IMR-90 (cell line): ENCODE results near the gene CAPN10. TPM values are rescaled to one million over a fixed set of nuclear protein-coding genes. Genes with fewer than 3 reads are reported as not detected.

Source experiments
- ATAC-seq: fragments of 200-7000 bp; cut with Tn5 transposase; 2 replicates; pipeline ENCODE4 v1.9.1; 2020; ENCODE audit warnings: low read depth, mild to moderate bottlenecking, moderate library complexity
- Bru-seq: library from RNA; stranded (reverse); fragments of 400-500 nt; gene quantifications from one replicate; lab custom pipeline; 2021; lab: Mats Ljungman, UMichigan
- BruChase-seq, 2 experiments: library from RNA; stranded (reverse); fragments of 400-500 nt; gene quantifications; one replicate each; lab custom pipeline; 2021; lab: Mats Ljungman, UMichigan
- BruUV-seq: library from RNA; stranded (reverse); fragments of 400-500 nt; replicated peaks from 2 replicates; lab custom pipeline; 2021; lab: Mats Ljungman, UMichigan
- CTCF ChIA-PET: fragments of 300-600 bp; formaldehyde crosslinking; extraction: SDS; loops from one replicate; lab custom pipeline; 2021; ENCODE audit warnings: antibody characterized with exemption; lab: Yijun Ruan, JAX
- POLR2A ChIA-PET: fragments of 300-600 bp; sonication (Branson Sonifier 250); formaldehyde crosslinking; loops from one replicate; lab custom pipeline; 2022; ENCODE audit warnings: antibody characterized with exemption; ENCODE audit not compliant: unreplicated experiment; lab: Charles Lee
- DNase-seq: peaks from one replicate; pipeline ENCODE4 v3.0.0; 2013
- H2AFZ ChIP-seq: replicated peaks from 2 replicates; pipeline ENCODE3; 2013; ENCODE audit warnings: low read length, mild to moderate bottlenecking; ENCODE audit not compliant: poor library complexity
- H2AK5ac ChIP-seq: 2 replicates; pipeline ENCODE4 v1.6.1; 2013; ENCODE audit warnings: low read depth, low read length, inconsistent platforms
- H2AK9ac ChIP-seq: replicated peaks from 2 replicates; pipeline ENCODE3; 2013; ENCODE audit warnings: mild to moderate bottlenecking, low read depth, low read length, moderate library complexity; ENCODE audit not compliant: poor library complexity
- H2BK120ac ChIP-seq: 2 replicates; pipeline ENCODE4 v1.6.1; 2013; ENCODE audit warnings: low read depth, low read length, inconsistent platforms
- H2BK15ac ChIP-seq: 3 replicates; pipeline ENCODE4 v1.6.1; 2013; ENCODE audit warnings: low read depth, low read length, inconsistent platforms
- H2BK20ac ChIP-seq: 2 replicates; pipeline ENCODE4 v1.6.1; 2013; ENCODE audit warnings: low read depth, mild to moderate bottlenecking, inconsistent platforms, low read length, moderate library complexity
- H2BK5ac ChIP-seq: 2 replicates; pipeline ENCODE4 v1.6.1; 2013; ENCODE audit warnings: mild to moderate bottlenecking, low read depth, low read length, inconsistent platforms; ENCODE audit not compliant: poor library complexity, severe bottlenecking
- H3K14ac ChIP-seq: replicated peaks from 2 replicates; pipeline ENCODE4 v1.6.1; 2013; ENCODE audit warnings: low read depth, low read length, inconsistent platforms
- H3K18ac ChIP-seq: 2 replicates; pipeline ENCODE4 v1.6.1; 2013; ENCODE audit warnings: low read depth, low read length, control low read depth
- H3K23ac ChIP-seq: 2 replicates; pipeline ENCODE4 v1.6.1; 2013; ENCODE audit warnings: low read depth, low read length, inconsistent platforms
- H3K27ac ChIP-seq: 2 replicates; pipeline ENCODE4 v1.5.1; 2013; ENCODE audit warnings: mild to moderate bottlenecking, control low read depth, low read length; ENCODE audit not compliant: insufficient read depth
- H3K27me3 ChIP-seq: 2 replicates; pipeline ENCODE4 v1.6.1; 2013; ENCODE audit warnings: low read length; ENCODE audit not compliant: control insufficient read depth, insufficient read depth
- H3K36me3 ChIP-seq: 2 replicates; pipeline ENCODE4 v1.6.1; 2013; ENCODE audit warnings: low read length, mixed read lengths; ENCODE audit not compliant: control insufficient read depth, insufficient read depth
- H3K4ac ChIP-seq: 2 replicates; pipeline ENCODE4 v1.6.1; 2013; ENCODE audit warnings: low read depth, low read length, inconsistent platforms
- H3K4me1 ChIP-seq: 2 replicates; pipeline ENCODE4 v1.6.1; 2013; ENCODE audit warnings: low read length, mixed read lengths; ENCODE audit not compliant: control insufficient read depth, insufficient read depth
- H3K4me2 ChIP-seq: 2 replicates; pipeline ENCODE4 v1.6.1; 2013; ENCODE audit warnings: low read depth, mild to moderate bottlenecking, control low read depth, low read length, moderate library complexity
- H3K4me3 ChIP-seq: 2 replicates; pipeline ENCODE4 v1.5.1; 2013; ENCODE audit warnings: low read depth, mild to moderate bottlenecking, control low read depth, low read length, moderate library complexity; ENCODE audit not compliant: insufficient read depth
- H3K56ac ChIP-seq: 2 replicates; pipeline ENCODE4 v1.6.1; 2013; ENCODE audit warnings: low read length, inconsistent platforms; ENCODE audit not compliant: insufficient read depth; ENCODE audit errors: extremely low read depth
- H3K79me1 ChIP-seq, 2 experiments: 2 replicates each; pipeline ENCODE4 v1.6.1; 2013; ENCODE audit warnings: low read length in 2 of 2, inconsistent platforms in 1 of 2, low read depth in 1 of 2
- H3K9ac ChIP-seq: 2 replicates; pipeline ENCODE4 v1.6.1; 2013; ENCODE audit warnings: low read depth, low read length, control low read depth
- H3K9me1 ChIP-seq: 2 replicates; pipeline ENCODE4 v1.6.1; 2013; ENCODE audit warnings: low read length, inconsistent platforms; ENCODE audit not compliant: insufficient read depth
- H3K9me3 ChIP-seq: 2 replicates; pipeline ENCODE4 v1.6.1; 2013; ENCODE audit warnings: low read length; ENCODE audit not compliant: control insufficient read depth, insufficient read depth
- H4K20me1 ChIP-seq: 2 replicates; pipeline ENCODE4 v1.6.1; 2013; ENCODE audit warnings: low read length, inconsistent platforms; ENCODE audit not compliant: insufficient read depth
- H4K5ac ChIP-seq: 2 replicates; pipeline ENCODE4 v1.6.1; 2013; ENCODE audit warnings: mild to moderate bottlenecking, low read depth, low read length, control low read depth
- H4K8ac ChIP-seq, 2 experiments: 2 replicates each; pipeline ENCODE4 v1.6.1; 2013; ENCODE audit warnings: low read depth in 2 of 2, low read length in 2 of 2, control low read depth in 1 of 2, inconsistent platforms in 1 of 2
- H4K91ac ChIP-seq: 2 replicates; pipeline ENCODE4 v1.6.1; 2013; ENCODE audit warnings: low read depth, low read length, inconsistent platforms; ENCODE audit not compliant: insufficient read depth
- BHLHE40 ChIP-seq: fragments of 150-350 bp; IDR thresholded peaks from 2 replicates; pipeline ENCODE4 v1.6.1; 2016; ENCODE audit warnings: mild to moderate bottlenecking, low read depth, low read length
- CEBPB ChIP-seq: IDR thresholded peaks from 2 replicates; pipeline ENCODE4 v1.6.1; 2012; ENCODE audit warnings: low read depth, low read length, improper control_type of control experiment
- CHD1 ChIP-seq: IDR thresholded peaks from 2 replicates; pipeline ENCODE4 v1.6.1; 2012; ENCODE audit warnings: low read depth, low read length, improper control_type of control experiment
- FOS ChIP-seq: fragments of 150-350 bp; IDR thresholded peaks from 2 replicates; pipeline ENCODE4 v1.6.1; 2016; ENCODE audit warnings: low read depth, low read length
- MAFK ChIP-seq: IDR thresholded peaks from 2 replicates; pipeline ENCODE4 v1.6.1; 2012; ENCODE audit warnings: low read depth, low read length, improper control_type of control experiment
- MAZ ChIP-seq: IDR thresholded peaks from 2 replicates; pipeline ENCODE4 v1.6.1; 2012; ENCODE audit warnings: low read depth, mild to moderate bottlenecking, low read length, improper control_type of control experiment, moderate library complexity, borderline replicate concordance
- MXI1 ChIP-seq: IDR thresholded peaks from 2 replicates; pipeline ENCODE4 v1.6.1; 2012; ENCODE audit warnings: low read depth, mild to moderate bottlenecking, low read length, moderate library complexity, borderline replicate concordance
- NFE2L2 ChIP-seq: fragments of 150-350 bp; IDR thresholded peaks from 2 replicates; pipeline ENCODE4 v1.6.1; 2016; ENCODE audit warnings: low read depth, mild to moderate bottlenecking, low read length
- POLR2A ChIP-seq: IDR thresholded peaks from 2 replicates; pipeline ENCODE4 v1.6.1; 2012; ENCODE audit warnings: mild to moderate bottlenecking, low read depth, low read length
- RAD21 ChIP-seq: IDR thresholded peaks from 2 replicates; pipeline ENCODE4 v1.6.1; 2012; ENCODE audit warnings: low read length, improper control_type of control experiment
- RCOR1 ChIP-seq: IDR thresholded peaks from 2 replicates; pipeline ENCODE4 v1.6.1; 2012; ENCODE audit warnings: mild to moderate bottlenecking, low read length, improper control_type of control experiment; ENCODE audit not compliant: insufficient replicate concordance
- RFX5 ChIP-seq: IDR thresholded peaks from 2 replicates; pipeline ENCODE4 v1.8.0; 2012; ENCODE audit warnings: low read depth, mild to moderate bottlenecking, low read length, moderate library complexity
- SMC3 ChIP-seq: fragments of 150-350 bp; IDR thresholded peaks from 2 replicates; pipeline ENCODE4 v1.6.1; 2016; ENCODE audit warnings: low read depth, mild to moderate bottlenecking, antibody characterized with exemption, low read length, moderate library complexity
- USF2 ChIP-seq: fragments of 150-350 bp; IDR thresholded peaks from 2 replicates; pipeline ENCODE4 v1.6.1; 2017; ENCODE audit warnings: mild to moderate bottlenecking, antibody characterized with exemption, low read length, low read depth
- WGBS, 2 experiments: methylation state at CpG; one replicate each; pipeline versions ENCODE4 v1.1.5 to v1.1.7; 2013; ENCODE audit warnings: missing lambda C conversion rate in 2 of 2; ENCODE audit not compliant: insufficient read length in 1 of 2; ENCODE audit errors: extremely low coverage in 2 of 2; 5-methylcytosine and 5-hydroxymethylcytosine counted together
- dilution Hi-C: fragments of 300-500 bp; cut with HindIII; formaldehyde crosslinking; loops from one replicate; pipeline ENCODE4 v1.14.3; 2018; ENCODE audit warnings: low sequenced_read_pairs; ENCODE audit not compliant: unreplicated experiment
- in situ Hi-C: fragments of 300-500 bp; cut with MboI; formaldehyde crosslinking; loops from 3 replicates; pipeline ENCODE4 v1.14.3; 2019; ENCODE audit warnings: low sequenced_read_pairs, inconsistent platforms, mixed read lengths
- intact Hi-C: fragments of 100-400 bp; cut with micrococcal nuclease; formaldehyde crosslinking; loops from 2 replicates; pipeline ENCODE4 v1.10.0; 2022
- long read RNA-seq: library from polyadenylated mRNA; unstranded; transcript quantifications from one replicate; pipeline ENCODE4 v2.0.0, GENCODE V29; 2021; ENCODE audit not compliant: unreplicated experiment
- polyA plus RNA-seq, 3 experiments: library from polyadenylated mRNA; depleted of rRNA; stranded (reverse); fragments of >200 nt; gene quantifications; 2 replicates each; pipeline ENCODE4 v1.2.3, GENCODE V29; 2012; ENCODE audit warnings: low replicate concordance in 1 of 3
- total RNA-seq: library from RNA; depleted of rRNA; stranded (reverse); fragments of >200 nt; gene quantifications from 2 replicates; pipeline ENCODE4 v1.2.3, GENCODE V29; 2012; rRNA removed

Gene CAPN10
- total RNA-seq (5.6 and 6.3 TPM in 2 replicates), polyA plus RNA-seq (2012; rRNA removed) (20.9 and 27.4 TPM in 2 replicates), Bru-seq, nascent RNA (percentile 51 among the genes with signal in this experiment), BruChase-seq, experiment 1, labeled RNA remaining after a 6-hour chase (percentile 59 among the genes with signal in this experiment), BruChase-seq, experiment 2, labeled RNA remaining after a 2-hour chase (percentile 60 among the genes with signal in this experiment)
- 11.6 and 19.3 TPM in 2 replicates for polyA plus RNA-seq (2012; cell fraction: cytosol; rRNA removed)
- polyA plus RNA-seq (2012; cell fraction: nucleus; rRNA removed; ENCODE audit: low replicate concordance), result 72.5 and 181 TPM in 2 replicates
- long read RNA-seq, transcript CAPN10-207 (12 exons, 2,644 nt), result major isoform, 22 of 39 reads
- long read RNA-seq, transcript CAPN10-201 (12 exons, 2,453 nt), result minor isoform, 6 of 39 reads
- long read RNA-seq, partial matches to known transcripts, result 7 of 39 reads
- long read RNA-seq, other reads (novel, unspliced or antisense), result 4 of 39 reads

- Histone ChIP-seq H3K56ac (peak within 1 kb of the TSS; percentile 81), H3K27ac (peak within 1 kb of the TSS; percentile 95), H2BK20ac (no peak within 1 kb of the TSS), H3K4me2 (peak within 1 kb of the TSS; percentile 95), H3K14ac (peak within 1 kb of the TSS; percentile 84), H3K23ac (peak within 1 kb of the TSS; percentile 76; the same call in 1 of the 2 replicates), H4K20me1 (peaks cover 13% of the 10 kb centered on the region), H4K91ac (peak within 1 kb of the TSS; percentile 64), H3K4me3 (peak within 1 kb of the TSS; percentile 81), H2AK9ac (peak within 1 kb of the TSS; percentile 93), H2BK15ac (no peak within 1 kb of the TSS), H3K9ac (peak within 1 kb of the TSS; percentile 93), H3K4me1 (peaks cover 15% of the 10 kb centered on the region), H4K8ac (peak within 1 kb of the TSS; percentile 85 to 90), H2AK5ac (peak within 1 kb of the TSS; percentile 78), H3K4ac (peak within 1 kb of the TSS; percentile 91), H3K9me3 (no peaks in the 10 kb centered on the region), H2BK120ac (peak within 1 kb of the TSS; percentile 80), H3K27me3 (no peaks in the 10 kb centered on the region), H2BK5ac (peak within 1 kb of the TSS; percentile 96), H3K79me1 (peaks cover 25 to 74% of the 10 kb centered on the region in 2 experiments), H3K9me1 (peaks cover 22% of the 10 kb centered on the region; the same call in 1 of the 2 replicates), H3K36me3 (peaks cover 16% of the 10 kb centered on the region), H4K5ac (peak within 1 kb of the TSS; percentile 88), H3K18ac (peak within 1 kb of the TSS; percentile 88), H2AFZ (peak within 1 kb of the TSS; percentile 98)
- POLR2A ChIA-PET, result interaction anchor here (0.6 to 0.8 kb wide), 2 partner anchors 8 to 72 kb away, joined by 3 to 4 read pairs; no protein-coding TSS in a partner anchor
- intact Hi-C loops, result no loop called here
- dilution Hi-C loops, result no loop called here
- no TSS peak for BruUV-seq
- CTCF ChIA-PET, result interaction anchor here (1.2 kb wide), 1 partner anchor 18 kb away, joined by 4 read pairs; no protein-coding TSS in a partner anchor
- in situ Hi-C loops, result no loop called here
- DNase-seq (peak; percentile 92), ATAC-seq (peak; percentile 96)
- WGBS, 2 experiments, result 0% methylated on average over 53 of the region's 88 CpGs; no CpG with 5 or more reads in 1 of the 2 experiments
- TF ChIP-seq USF2, result peak; percentile 97
- 0 out of 2 replicates have a peak, but pooled peaks have one; percentile 3 for TF ChIP-seq FOS
- TF ChIP-seq BHLHE40, result no peak
- TF ChIP-seq RFX5, result no peak
- TF ChIP-seq CHD1, result no peak
- no peak for TF ChIP-seq CEBPB
- no peak for TF ChIP-seq SMC3
- no peak for TF ChIP-seq RCOR1
- TF ChIP-seq MXI1, result peak; percentile 72; the same call in 1 of the 2 replicates
- no peak for TF ChIP-seq MAFK
- no peak for TF ChIP-seq NFE2L2
- peak; percentile 82; the same call in 1 of the 2 replicates for TF ChIP-seq POLR2A
- peak; percentile 57; the same call in 1 of the 2 replicates for TF ChIP-seq MAZ
- TF ChIP-seq RAD21, result no peak
These were observed at the start of gene CAPN10 for GRCh38 chr2:240586198-240586918. TSS of gene CAPN10 (plus strand) at chr2:240586734. CDS start at chr2:240586912, 178 bp downstream.
